ENCODE measurements around the gene FOXD2.
A peak's percentile ranks its signal among the peaks of the same experiment; 100 is the strongest.

Gene FOXD2

GRCh38 chr1:47437447-47438164 lies at the start of gene FOXD2:
FOXD2 (plus strand) TSS chr1:47438044; CDS start chr1:47438136, 92 bp downstream.
- DNase-seq = peak; percentile 84

DNA sequence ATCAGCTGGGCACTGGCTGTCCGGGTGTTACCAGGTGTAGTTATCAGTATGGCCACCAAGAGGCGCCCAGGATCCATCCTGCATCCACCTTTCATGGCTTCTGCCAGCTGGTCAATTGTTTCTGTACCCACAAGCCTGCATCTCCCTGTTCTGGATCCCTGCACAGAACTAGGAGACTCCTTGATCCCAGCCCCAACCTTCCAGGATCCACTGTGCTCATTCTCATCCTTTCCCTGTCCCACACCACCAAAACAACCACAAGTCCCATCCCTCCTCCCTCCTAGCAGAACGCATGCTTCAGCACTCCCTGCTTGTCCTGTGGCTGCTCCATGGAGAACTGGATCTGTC lies 49.0 kb upstream of the FOXD2 start:
- peak; percentile 28 for DNase-seq

- no peak for DNase-seq
Observed at GRCh38 chr1:47389731-47390130, 48.1 kb upstream of the FOXD2 start.

- DNase-seq = no peak
Observed at GRCh38 chr1:47390843-47391242, 47.0 kb upstream of the FOXD2 start.

- no peak for DNase-seq
Observed at GRCh38 chr1:47393141-47393540, 44.7 kb upstream of the FOXD2 start.

DNA sequence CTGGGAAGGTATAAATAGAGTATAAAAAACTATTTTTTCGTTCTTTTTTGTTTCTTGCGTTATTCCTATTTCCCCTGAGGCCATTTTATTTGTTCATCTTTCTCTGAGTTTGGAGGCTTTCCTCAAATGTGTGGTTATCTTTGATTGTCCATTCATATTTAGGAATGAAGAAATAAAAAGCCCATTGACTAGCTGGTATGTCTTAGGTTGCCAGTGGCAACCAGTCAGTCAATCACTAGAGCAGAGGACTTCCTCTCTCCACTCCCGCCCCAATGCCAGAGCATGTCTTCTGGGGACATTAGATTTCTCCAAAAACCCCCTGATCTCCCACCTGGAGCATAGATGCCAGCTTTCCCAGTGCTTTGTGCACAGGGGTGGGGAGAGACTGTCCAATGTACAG lies 42.4 kb upstream of the FOXD2 start:
- no peak for DNase-seq

GRCh38 chr1:47396671-47397196 lies 41.1 kb upstream of the FOXD2 start:
- no peak for DNase-seq

DNA sequence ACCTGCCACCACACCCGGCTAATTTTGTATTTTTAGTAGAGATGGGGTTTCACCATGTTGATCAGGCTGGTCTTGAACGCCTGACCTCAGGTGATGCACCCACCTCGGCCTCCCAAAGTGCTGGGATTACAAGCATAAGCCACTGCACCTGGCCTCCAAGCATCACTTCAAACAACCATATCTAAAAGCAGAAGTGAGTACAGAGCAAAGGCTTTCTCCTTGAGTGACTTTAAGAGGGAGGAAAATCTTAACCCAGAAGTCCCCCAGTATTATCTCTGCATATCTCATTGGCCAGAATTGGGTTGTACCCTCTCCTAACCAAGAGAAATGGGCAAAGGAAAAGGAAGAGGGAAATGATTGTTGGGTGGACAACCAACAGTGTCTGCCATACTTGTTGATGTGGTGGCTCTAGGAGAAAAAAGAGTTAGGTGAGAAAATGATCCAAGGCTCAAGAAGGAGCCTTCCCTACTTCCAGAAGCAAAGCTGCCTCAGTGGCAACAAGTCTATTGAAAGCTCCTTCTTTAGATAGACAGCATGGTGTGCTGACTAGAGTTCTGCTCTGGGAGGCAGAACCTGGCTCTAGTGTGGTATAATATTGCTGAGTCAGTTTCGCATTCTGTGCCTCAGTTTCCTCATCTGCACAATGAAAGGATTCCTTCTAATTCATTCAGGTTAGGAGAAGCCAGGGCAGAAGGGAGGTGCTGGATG lies 38.6 kb upstream of the FOXD2 start:
- no peak for DNase-seq

GRCh38 chr1:47399846-47400155 lies 38.0 kb upstream of the FOXD2 start:
- no peak for DNase-seq

DNA sequence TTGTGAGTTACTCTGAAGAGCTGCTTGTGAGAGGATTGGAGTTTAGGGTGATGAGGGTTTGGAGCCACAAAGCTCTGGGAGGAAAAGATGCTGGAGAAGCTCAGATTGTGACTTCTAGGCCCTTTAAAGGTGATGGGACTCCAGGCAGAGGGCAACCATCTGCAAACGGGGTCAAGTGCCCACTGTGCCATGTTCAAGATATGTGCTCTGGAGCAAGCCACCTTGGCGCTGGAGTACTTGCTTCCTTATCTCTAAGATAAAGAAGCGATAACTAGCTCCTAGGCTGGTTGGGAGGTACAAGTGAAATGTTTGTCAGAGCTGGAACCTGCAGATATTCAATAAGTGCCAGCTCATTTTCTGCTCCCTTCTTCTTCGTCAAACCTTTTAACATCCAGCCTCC lies 36.1 kb upstream of the FOXD2 start:
- DNase-seq = no peak

DNA sequence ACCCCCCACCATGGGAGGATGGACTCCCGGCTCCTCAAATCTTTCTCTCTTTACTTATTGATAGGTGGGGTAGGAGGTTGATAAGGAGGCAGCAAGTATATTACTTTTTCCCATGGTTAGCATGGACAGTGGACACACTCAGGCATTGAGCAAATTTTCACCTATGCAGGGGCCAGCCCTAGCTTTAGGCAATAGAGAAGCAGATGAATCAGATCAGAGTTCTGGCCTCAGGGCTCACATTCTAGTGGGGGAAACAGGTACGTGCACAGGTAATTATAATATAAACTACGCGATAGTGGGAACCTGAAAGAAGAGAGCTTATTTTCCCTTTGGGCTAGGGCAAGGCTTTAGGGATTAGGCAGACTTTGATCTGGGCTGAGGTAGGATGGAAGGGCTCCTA lies 35.3 kb upstream of the FOXD2 start:
- DNase-seq = no peak

- DNase-seq = no peak
Observed at GRCh38 chr1:47403321-47403910, 34.4 kb upstream of the FOXD2 start.

DNA sequence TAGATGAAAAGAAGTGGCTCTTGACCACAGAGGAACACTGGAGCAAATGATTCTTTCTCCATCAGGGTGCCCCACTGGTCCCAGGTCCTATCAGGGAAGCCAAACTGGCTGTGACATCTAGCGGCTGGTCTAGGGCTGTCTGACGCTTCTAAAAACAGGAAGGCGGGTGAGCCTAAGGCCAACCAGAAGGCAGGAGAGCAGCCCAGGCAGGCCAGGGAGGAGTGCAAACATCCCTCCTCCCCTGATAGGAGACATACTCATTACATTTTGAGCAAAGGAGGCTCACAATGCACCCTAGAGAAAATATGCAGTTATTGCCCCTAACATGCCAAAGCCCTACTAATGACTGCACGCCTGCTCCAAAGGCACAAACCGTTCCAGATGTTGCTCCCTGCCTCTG lies 32.1 kb upstream of the FOXD2 start:
- no peak for DNase-seq

GRCh38 chr1:47406966-47407365 lies 30.9 kb upstream of the FOXD2 start:
- DNase-seq = no peak

- DNase-seq = no peak
Observed at GRCh38 chr1:47407481-47407880, 30.4 kb upstream of the FOXD2 start.

DNA sequence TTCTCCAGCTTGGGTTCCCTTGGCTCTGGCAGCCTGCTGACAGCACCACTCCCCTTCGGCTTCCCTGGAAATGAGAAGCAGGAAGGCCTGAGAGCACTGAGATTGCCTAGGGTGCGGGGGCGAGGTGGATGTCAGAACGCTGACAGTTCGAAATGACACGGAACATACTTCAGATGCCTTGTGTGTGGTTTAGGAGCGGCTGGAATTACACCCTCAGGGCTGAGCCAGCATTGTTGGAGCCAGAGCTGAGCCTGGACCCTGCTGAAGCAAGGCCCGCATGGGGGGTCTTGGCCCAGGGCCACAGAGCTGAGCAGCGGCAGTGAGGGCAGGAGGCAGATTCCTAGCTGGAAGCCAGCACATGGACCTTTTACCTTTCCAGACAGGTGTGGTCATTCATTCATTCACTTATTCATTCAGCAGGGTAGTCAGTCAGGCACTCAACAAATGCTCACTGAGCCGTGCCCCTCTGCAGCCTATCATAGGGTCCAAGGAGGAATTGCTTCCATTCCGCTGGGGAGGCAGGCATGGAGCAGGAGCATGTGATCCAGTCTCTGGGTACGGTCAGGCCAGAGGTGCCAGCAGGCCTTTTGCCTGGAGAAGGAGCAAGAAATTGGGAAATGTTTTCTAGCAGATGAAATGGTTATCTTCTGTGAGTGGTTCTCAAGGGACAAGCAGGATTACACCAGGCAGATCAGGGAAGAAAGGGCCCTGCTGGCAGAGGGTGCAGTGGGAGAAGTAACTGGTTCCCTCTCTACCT lies 28.4 kb upstream of the FOXD2 start:
- no peak for DNase-seq

DNA sequence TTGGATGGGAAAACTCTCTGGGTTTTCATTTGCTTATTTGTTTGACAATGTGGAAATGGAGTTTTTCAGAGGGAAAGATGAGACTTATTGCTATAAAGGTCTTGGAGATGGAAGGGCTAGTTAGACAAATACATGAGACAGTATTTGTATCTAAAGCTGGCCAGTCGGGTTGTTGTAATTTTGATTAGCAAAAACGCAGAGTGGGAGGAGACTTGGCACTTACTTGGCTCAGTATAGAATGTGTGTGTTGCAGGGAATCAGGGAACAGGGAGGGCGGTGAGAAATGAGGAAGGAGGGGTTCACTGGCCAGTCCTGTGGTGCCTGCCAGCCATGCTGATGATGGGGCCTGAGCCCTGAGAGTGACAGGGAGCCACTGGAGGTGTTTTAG lies 27.8 kb upstream of the FOXD2 start:
- DNase-seq = no peak

DNA sequence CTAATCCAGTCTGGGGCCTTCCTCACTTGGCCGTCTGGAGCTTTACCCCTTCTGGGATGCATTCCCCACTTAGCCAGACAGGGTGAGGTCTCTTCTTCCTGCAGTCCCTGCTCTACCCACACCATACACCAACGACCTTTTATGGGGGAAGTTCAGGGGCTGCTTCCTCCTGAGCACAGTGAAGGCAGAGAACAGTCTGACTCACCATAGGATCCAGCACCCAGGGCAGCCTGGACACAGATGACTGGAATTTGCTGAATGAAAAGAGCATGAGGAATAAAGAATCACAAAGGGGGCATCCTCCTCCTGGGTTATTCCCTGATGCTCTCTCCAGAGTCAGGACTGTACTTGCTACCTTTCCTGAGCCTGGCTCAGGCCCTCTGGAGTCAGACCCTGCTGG lies 26.4 kb upstream of the FOXD2 start:
- no peak for DNase-seq

- DNase-seq = no peak
Observed at GRCh38 chr1:47412437-47412836, 25.4 kb upstream of the FOXD2 start.

DNA sequence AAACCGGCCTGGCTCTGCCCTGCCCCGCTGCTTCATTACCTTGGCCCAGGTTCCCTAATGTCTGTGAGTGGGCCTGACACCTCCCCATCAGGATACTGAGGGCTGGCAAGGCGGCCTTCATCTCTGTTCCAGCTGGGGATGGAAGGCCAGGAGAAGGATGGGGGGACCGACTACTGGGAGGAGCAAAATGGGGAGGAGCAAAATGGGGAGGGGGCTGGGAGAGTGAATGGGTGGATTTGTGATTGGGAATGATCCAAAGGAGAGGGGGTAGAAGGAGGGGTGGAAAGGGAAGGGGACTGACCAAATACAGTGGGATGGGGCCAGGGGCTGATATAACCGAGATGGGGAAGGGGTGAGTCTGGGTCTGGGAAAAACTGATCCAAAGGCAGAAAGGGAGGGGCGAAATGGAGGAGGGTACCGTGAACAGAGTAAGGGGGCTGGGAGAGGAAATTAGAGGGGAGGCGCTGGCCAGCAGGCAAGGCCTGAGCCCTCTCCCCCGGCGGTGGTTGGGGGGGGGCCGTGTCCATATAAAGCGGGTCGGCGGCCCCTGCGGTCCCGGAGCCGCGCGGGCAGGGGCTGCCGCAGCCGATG lies 22.0 kb upstream of the FOXD2 start, which contains the start of gene FOXE3:
Gene FOXE3 (plus strand): TSS at position 558 of the 591 bp plus-strand sequence. CDS start 31 bp downstream, at position 589.
- no peak for DNase-seq

GRCh38 chr1:47416319-47417169 lies 21.3 kb upstream of the FOXD2 start:
- DNase-seq = no peak

Data from GOT3 (cell line).